Stimulated activated CD4-positive, alpha-beta T cell treated with anti-CD3 and anti-CD28 coated beads, Interleukin-4, amount 100 ng/mL, for 24 hours (primary cell): ENCODE measurements around the gene RNF227.
"Not testable (repeated sequence)": the region's sequence is repeated elsewhere in the genome, so short reads cannot be mapped to it uniquely, and the experiment has no call there.

Experiments used
- DNase-seq: peaks from one replicate; pipeline ENCODE4 v3.0.0-alpha.2; 2020

RNF227 gene

DNA sequence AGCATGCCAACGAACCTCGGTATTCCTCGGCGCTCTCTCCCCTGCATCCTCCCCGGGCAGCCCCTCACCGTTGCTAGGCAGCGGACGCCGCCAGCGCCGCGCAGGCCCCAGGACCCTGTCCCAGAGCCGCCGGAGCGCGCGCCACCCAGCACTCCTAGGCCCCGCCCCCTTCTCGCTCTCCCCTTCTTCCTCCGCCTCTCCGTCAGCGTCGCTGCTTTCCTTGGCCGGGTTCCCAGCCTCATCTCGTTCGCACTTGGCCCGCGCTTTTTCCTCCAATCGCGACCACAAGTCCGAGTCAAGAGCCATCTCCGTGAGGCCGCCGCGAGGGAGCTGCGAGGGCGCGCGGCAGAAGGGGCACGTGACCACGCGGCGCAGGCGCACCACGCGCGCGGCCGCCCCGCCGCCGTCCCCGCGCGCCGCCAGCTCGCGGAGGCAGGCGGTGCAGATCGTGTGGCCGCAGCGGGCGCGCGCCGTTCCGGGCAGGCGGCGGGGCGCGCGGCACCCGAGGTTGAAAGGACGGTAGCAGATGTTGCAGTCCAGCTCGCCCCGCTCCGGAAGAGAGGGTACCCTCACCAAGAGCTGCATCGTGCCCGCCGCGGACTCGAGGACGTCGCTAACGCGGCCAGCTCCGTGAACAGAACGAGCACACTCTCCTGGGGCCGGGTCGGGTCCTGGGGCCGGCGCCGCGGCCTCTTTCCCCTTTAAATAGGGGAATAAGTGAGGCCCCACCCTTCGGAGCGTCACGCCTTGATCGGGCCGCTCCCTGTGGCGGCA lies at the start of gene RNF227:
RNF227 (minus strand) TSS at position 679 of the 774 bp plus-strand sequence; CDS start at position 585, 94 bp downstream.
- peak; percentile 89 for DNase-seq

DNA sequence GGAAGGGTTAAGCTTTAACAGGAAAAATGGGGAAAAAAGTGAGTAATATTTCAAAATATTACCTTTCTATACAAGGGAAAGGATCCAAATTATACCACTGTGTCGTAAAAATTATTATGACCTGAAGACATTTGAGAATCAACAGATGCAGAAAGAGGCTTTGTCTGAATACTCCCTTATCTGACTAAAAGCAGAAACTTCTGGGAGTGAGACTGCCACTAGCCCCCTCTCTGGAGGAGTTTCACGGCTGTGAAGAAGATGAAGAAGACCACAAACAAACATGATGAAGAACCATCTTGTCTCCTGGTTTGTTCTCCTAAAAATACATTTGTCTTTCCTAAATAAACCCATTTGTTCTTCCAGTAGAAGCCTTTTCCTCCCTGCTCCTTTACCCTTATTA lies 45.3 kb upstream of the RNF227 start:
- no peak for DNase-seq

DNA sequence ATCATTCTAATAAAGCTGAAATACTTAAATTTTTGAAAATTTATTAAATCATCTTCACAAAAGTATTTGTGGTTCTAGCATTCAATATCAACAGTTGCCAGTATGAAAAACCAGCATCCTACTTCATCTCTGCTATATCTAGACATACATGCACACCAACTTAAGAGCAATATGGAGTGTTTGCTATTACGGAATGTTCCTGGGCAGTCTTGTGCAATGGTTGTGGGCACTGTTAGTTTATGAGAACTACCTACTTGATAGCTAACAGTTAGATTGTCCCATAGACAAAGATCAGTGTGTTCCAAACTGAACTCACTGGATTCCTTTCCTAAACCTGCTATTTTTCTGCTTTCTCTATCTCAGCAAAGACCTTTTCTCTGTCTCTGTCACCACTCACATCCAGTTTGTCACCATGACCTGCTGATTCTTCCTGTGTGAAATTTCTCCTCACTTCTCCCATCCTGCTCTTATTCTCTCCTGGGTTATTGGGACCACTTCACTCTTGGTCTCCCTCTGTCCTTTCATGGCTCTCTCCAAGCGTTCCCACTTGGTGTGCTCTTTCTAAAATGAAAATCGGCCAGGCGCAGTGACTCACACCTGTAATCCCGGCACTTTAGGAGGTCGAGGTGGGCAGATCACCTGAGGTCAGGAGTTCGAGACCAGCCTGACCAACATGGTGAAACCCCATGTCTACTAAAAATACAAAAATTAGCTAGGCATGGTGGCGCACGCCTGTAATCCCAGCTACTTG lies 43.6 kb upstream of the RNF227 start:
- no peak for DNase-seq

DNA sequence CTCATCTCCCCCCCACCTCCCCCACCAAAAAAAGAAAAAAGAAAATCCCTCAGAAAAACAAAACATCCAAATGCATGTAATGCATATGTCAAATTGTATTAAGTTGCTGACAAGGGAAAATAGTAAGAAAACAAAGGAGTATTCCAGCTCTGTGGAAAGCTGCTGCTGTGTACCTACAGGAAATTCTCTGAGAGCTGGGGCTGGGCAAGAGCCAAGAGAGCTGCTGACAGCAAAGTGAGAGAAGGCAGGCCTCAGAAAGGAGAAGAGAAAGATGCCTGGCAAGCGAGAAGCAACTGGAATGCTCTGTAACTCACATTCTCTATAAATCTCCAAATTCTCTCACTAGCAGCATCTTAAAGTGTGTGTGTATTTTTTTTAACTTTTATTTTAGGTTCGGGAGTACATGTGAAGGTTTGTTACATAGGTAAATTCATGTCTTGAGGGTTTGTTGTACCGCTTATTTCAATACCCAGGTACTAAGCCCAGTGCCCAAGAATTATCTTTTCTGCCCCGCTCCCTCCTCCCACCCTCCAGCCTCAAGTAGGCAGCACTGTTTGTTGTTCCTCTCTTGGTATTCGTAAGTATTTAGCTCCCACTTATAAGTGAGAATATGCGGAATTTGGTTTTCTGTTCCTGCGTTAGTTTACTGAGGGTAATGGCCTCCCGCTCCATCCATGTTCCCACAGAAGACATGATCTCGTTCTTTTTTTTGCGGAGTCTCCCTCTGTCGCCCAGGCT lies 40.3 kb upstream of the RNF227 start:
- DNase-seq = no peak

DNA sequence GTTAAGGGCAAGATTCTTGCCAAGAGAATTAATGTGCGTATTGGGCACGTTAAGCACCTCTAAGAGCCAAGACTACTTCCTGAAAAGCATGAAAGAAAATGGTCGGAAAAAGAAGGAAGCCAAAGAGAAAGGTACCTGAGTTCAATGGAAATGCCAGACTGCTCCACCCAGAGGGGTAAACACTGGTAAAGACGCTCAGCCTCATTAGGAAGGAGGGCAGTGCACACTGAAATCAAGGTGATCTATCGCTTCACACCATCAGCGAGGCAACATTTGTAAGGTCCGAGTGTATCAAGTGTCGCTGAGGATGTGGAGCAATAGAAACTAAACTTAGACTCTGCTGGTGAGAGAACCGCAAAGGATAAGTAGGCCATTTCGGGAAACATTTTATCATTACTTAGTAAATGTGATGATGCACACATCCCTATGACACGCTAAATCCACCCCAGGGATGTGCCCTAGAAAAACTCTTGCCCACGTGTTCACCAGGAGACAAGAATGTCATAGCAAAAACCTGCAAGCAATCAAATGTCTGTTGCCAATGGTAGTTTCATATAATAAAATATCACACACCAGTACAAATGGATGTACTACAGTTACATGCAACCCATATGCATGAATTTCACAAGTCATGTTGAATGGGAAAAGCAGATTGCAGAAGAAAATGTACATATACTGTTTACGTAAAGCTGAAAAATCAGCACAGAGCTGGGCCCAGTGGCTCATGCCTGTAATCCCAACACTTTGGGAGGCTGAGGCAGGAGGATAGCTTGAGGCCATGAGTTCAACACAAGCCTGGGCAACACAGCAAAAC lies 39.5 kb upstream of the RNF227 start:
- DNase-seq = no peak

DNA sequence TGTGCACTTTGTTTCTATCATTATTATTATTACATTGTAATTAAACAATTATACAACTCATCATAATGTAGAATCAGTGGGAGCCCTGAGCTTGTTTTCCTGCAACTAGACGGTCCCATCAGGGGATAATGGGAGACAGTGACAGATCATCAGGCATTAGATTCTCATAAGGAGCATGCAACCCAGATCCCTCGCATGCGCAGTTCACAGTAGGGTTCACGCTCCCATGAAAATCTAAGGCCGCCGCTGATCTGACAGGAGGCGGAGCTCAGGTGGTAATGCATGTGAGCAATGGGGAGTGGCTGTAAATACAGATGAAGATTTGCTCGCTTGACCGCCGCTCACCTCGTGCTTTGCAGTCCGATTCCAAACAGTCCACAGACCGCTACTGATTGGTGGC lies 37.2 kb upstream of the RNF227 start:
- DNase-seq = not testable (repeated sequence)

DNA sequence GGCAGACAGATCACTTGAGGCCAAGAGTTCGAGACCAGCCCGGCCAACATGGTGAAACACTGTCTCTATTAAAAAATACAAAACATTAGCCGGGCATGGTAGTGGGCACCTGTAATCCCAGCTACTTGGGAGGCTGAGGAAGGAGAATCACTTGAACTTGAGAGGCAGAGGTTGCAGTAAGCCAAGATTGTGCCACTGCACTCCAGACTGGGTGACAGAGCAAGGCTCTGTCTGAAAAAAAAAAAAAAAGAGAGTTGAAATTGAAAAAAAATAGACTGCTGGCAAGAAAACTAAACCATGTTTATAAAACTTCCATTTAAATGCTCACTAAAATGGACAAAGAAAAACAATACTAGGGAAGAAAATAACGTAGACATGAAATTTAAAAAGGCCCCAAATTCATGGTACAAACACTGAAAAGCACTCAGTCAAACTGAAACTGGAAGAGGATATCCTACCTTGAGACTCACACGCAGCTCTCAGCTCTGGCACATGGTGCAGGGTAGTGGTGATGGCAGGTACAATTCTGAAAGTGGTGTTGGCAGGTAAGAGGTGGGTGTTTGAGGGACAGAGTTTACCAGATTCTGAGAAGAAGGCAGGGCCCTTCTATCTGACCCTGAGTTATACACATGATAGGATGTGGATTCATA lies 35.2 kb upstream of the RNF227 start:
- DNase-seq = peak; percentile 54

DNA sequence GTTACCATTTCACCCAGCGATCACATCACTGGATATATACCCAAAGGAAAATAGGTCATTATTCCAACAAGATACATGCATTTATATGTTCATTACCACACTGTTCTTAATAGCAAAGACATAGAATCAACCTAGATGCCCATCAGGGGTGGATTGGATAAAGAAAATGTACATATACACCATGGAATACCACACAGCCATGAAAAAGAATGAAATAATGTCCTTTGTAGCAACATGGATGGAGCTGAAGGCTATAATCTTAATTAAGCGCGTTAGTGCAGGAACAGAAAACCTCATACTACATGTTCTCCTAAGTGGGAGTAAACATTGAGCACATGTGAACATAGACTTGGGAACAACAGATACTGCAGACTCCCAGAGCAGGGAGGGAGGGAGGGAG lies 34.5 kb upstream of the RNF227 start:
- DNase-seq = no peak

DNA sequence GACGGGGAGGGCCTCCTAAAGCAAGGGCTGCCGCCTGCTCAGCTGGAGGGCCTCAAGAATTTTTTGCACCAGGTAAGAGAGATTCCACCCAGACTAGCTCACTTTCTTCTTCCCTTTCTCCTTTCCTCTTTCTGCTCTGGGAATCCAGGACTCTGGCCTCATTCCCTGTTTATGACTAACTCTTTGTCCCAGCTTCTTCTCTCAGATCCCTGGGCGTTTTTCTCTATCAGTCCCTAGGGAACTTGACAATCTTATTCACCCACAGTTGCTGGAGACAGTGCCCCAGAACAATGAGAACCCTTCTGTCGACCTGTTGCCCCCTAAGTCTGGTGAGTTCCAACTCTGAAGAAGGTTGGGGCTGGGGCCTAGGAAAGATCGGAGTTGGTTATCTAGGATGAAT lies 31.6 kb upstream of the RNF227 start:
- no peak for DNase-seq

DNA sequence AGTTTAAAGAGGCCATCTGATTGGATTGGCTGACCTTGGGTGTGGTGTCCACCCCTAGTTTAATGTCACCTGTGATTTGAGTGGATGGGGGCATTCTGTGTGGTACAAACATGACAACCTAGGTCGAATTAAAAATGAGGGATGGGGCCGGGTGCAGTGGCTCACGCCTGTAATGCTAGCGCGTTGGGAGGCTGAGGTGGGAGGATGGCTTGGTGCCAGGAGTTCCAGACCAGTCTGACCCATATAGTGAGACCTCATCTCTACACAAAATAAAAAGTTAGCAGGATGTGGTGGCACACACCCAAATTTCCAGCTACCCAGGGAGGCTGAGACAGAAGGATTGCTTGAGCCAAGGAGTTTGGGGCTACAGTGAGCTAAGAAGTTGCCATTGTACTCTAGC lies 30.4 kb upstream of the RNF227 start:
- no peak for DNase-seq

DNA sequence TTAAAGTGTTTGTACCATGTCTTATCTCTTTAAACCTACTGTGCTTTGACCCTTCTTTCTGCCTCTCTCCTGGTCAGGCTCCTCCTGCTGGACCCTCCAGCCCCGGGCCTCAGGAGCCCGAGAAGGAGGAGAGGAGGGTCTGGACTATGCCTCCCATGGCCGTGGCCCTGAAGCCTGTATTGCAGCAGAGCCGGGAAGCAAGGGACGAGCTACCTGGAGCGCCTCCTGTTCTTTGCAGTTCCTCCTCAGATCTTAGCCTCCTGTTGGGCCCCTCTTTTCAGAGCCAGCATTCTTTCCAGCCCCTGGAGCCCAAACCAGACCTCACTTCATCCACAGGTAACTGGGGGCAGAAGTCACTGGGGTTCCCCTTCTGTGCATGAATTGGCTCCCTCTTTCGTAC lies 29.6 kb upstream of the RNF227 start:
- no peak for DNase-seq

DNA sequence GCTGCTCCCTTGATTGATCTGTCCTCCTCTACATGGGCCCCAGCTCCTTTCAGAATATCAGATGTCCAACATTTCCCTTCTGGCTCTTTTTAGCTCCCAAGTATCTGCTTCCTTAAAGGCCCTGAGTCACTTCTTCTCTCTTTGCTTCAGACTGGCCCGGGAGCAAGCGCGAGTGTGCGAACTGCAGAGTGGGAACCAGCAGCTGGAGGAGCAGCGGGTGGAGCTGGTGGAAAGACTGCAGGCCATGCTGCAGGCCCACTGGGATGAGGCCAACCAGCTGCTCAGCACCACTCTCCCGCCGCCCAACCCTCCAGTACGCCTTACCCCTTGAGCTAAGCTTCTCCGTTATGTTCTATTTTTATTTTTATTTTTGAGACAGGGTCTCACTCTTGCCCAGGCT lies 28.2 kb upstream of the RNF227 start:
- no peak for DNase-seq

DNA sequence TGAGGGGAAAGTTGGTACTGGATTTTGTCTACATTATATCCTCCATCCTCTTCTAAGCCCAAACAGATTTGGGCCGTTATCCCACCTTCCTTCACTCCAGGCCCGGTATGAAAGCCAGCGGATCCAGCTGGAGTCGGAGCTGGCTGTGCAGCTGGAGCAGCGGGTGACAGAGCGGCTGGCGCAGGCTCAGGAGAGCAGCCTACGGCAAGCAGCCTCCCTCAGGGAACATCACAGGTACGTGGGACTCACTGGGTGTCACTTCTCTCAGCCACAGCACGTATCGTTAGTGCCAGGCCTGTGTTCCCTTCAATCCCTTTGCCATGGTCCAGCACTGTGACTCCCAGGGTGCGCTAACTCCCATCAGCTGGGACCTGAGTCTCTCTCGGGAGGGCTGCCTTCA lies 27.2 kb upstream of the RNF227 start:
- DNase-seq = no peak

DNA sequence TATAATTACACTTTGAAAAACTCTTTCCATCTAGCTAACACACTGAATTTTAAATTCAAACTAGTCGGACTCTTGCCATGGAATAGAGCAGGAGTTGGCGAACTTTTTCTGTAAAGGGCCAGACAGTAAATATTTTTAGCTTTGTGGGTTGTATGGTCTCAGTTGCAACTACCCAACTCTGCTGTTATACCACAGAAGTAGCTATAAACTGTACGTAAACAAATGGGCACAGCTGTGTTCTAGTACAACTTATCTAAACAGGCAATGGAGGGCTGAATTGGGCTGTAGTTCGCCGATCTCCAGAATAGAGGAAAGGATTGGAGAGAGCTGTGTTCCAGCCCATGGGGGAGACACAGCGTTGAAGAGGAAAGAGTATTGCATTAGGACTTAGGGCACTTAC lies 24.7 kb upstream of the RNF227 start:
- no peak for DNase-seq

DNA sequence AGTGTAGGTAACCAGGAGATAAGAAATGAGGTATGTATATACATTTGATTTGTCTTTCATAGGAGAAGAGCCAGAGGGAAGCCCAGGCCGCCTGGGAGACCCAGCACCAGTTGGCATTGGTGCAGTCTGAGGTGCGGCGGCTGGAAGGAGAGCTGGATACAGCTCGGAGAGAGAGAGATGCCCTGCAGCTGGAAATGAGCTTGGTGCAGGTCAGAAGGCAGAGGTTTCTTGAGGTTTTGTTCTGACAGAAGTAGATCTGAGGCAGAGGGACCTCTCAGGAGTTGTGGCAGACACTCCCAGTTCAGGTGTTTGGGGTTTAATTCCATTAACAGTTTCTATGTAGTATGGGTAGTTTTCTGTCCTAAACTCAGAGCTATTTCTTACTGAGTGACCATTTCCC lies 23.9 kb upstream of the RNF227 start:
- no peak for DNase-seq

DNA sequence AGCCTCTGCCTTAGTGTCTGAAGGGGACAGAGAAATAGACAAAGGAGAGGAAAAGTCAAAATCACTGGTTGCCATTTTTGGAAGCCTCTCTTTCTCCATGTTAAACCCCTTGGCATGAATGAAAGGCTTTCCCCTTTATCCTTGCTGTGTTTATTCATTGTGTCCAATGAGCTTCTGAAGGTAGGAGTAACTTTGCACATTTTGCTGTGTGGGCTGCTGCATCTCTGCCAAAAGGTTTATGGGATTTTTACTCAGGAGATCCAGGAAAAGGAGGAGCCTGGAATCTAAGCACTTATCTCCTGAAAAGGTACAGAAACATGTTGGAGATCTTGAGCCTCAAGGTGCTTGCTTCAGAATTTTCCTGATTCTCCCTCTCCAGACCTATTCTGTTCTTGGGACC lies 19.8 kb upstream of the RNF227 start:
- no peak for DNase-seq

DNA sequence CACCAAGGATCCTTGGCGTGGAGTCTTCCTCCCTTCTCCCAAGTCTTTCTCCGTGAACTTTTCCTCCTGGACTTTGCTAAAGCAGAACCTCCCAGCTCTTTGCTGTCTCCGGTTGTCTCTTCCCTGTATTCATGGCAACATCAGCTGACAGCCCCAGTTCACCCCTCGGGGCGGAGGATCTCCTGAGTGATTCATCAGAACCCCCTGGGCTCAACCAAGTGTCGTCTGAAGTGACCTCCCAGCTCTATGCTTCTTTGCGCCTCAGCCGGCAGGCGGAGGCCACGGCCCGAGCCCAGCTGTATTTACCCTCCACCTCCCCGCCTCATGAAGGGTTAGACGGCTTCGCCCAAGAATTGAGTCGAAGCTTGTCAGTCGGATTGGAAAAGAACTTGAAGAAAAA lies 16.9 kb upstream of the RNF227 start:
- no peak for DNase-seq

DNA sequence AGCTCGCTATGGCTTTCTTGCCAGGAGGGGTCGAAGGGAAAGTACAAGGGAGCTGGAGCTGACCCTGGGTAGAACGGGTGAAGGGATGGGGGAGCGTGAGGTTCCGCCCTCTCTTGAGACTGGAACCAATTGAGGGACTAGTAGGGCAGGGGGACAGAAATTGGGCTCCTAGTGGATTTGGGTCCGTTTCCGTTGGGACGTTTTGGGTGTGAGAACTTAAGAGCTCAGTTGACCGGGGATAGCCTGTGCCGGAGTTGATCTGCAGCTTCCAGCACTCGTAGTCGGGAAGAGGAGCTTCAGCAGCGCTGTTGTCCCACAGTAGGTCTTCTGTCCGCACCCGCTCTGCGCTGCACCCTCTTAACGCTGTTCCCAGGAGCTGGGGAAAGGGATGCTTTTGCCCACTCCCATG lies 16.4 kb upstream of the RNF227 start:
- peak; percentile 31 for DNase-seq

DNA sequence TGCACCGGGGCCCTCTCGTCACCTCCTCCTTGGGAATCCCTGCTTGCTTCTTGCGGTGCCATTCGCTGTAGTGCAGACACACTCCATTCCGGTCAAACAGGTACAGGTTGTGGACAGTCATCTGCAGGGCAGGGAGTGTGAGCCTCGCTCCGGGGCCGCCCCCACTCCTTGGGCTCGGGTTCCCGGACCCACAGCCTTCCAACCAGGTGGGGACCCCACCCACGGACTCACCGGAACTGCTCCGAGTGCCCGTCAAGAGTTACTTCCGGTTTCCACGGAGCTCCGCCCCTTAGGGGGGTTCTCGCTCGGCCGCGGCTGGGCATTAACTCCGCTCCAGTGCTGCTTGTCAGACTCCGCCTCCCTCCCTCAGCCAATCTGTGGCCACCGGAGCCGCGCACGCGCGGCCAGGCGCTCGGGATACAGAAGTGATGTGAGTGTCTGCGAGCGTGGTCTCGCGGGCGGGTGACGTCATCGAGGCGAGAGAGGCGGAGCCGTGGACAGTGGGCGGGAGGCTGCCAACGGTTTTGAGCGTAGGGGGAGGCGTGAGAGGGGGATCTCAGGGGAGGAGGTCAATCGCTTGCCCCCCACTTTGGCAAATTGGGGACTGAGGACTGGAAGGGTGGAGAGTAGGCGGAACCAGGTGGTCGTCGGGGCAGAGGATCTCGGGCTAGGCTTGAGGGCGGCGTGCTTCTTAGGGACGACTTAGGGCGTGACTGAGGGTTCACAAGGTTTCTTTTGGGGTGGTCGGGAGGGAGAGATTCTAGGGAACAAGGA lies 15.8 kb upstream of the RNF227 start, which contains the start of the genes CNTROB and TRAPPC1:
CNTROB (plus strand) TSS at position 498 of the 774 bp plus-strand sequence. CDS start 874 bp downstream, outside the sequence.
TRAPPC1 (minus strand) TSS at position 238 of the 774 bp plus-strand sequence; CDS start at position 121, 117 bp downstream.
- DNase-seq = peak; percentile 99

DNA sequence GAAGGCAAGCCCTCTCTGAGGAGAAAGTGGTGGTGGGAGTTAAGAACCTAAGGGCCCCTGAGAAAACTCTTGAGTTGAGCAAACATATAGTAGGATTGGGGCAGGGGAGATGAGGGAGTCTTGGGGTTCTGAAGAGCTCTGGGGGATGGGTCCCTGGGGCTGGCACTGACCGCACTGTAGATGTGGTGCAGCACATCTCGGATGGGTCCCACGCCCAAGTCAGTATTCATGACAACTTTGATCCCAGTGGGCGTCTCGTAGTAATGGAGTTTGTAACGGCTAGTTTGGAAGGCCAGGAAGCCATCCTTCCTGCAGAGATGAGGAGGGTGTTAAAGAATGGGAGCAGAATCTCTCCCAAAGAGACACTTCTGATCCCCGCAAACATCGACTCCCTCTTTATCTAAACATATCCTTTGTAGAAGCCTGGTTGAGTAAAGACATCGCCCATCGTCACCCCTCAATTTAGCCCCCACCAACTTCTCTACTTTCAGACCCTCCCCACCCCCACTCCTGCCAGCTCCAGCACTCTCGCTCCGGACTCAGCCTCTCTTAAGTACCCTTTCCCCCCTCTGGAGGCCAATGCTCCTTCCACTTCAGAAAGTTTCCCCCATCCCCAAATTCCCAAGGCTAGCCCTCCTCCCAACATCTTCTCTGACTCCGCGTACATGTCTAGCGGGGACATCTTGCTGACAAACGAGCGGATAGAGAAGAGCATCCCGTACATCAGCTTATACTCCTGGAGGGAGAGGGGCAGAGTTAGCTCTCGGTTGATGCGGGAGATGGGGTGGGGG lies 14.9 kb upstream of the RNF227 start:
- DNase-seq = no peak
